H9 (cell line): ENCODE measurements around the gene PBOV1. TPM values are rescaled to one million over a fixed set of nuclear protein-coding genes. Genes with fewer than 3 reads are reported as not detected.

ENCODE experiments used
- DNase-seq: peaks from one replicate; pipeline ENCODE4 v3.0.0-alpha.2; 2017
- H2AFZ ChIP-seq: one replicate; pipeline ENCODE4 v1.6.1; 2013; ENCODE audit warnings: mild to moderate bottlenecking, low read length, control low read depth, moderate library complexity
- H2AK5ac ChIP-seq: 2 replicates; pipeline ENCODE4 v1.6.1; 2013; ENCODE audit warnings: low read length, control low read depth, mixed read lengths; ENCODE audit not compliant: insufficient read length
- H2BK120ac ChIP-seq: one replicate; pipeline ENCODE4 v1.6.1; 2013; ENCODE audit warnings: low read depth, mild to moderate bottlenecking, low read length, control low read depth, inconsistent platforms; ENCODE audit not compliant: poor library complexity, severe bottlenecking
- H2BK12ac ChIP-seq: 2 replicates; pipeline ENCODE4 v1.6.1; 2013; ENCODE audit warnings: low read length, control low read depth, mixed read lengths, low read depth; ENCODE audit not compliant: insufficient read length
- H2BK15ac ChIP-seq: 2 replicates; pipeline ENCODE4 v1.6.1; 2013; ENCODE audit warnings: low read depth, low read length, control low read depth
- H2BK20ac ChIP-seq: one replicate; pipeline ENCODE4 v1.6.1; 2013; ENCODE audit warnings: low read depth, mild to moderate bottlenecking, low read length, control low read depth, inconsistent platforms; ENCODE audit not compliant: poor library complexity, severe bottlenecking
- H2BK5ac ChIP-seq: 2 replicates; pipeline ENCODE4 v1.6.1; 2013; ENCODE audit warnings: low read length, control low read depth, mixed read lengths; ENCODE audit not compliant: insufficient read length
- H3K14ac ChIP-seq: 2 replicates; pipeline ENCODE4 v1.6.1; 2013; ENCODE audit warnings: low read length, control low read depth; ENCODE audit not compliant: insufficient read depth
- H3K18ac ChIP-seq: 2 replicates; pipeline ENCODE4 v1.6.1; 2013; ENCODE audit warnings: low read depth, mild to moderate bottlenecking, mixed read lengths, low read length, control low read depth; ENCODE audit not compliant: insufficient read length
- H3K23ac ChIP-seq: 2 replicates; pipeline ENCODE4 v1.6.1; 2013; ENCODE audit warnings: low read length, control low read depth, mixed read lengths, low read depth; ENCODE audit not compliant: insufficient read length
- H3K23me2 ChIP-seq: 2 replicates; pipeline ENCODE4 v1.6.1; 2013; ENCODE audit warnings: low read depth, mild to moderate bottlenecking, mixed read lengths, low read length, control low read depth; ENCODE audit not compliant: insufficient read length, poor library complexity, severe bottlenecking
- H3K27ac ChIP-seq: 2 replicates; pipeline ENCODE4 v1.5.1; 2013; ENCODE audit warnings: low read length, control low read depth, mixed read lengths, low read depth; ENCODE audit not compliant: insufficient read length
- H3K27me3 ChIP-seq: 2 replicates; pipeline ENCODE4 v1.6.1; 2013; ENCODE audit warnings: low read length, control low read depth, inconsistent platforms; ENCODE audit not compliant: insufficient read depth
- H3K4ac ChIP-seq: 2 replicates; pipeline ENCODE4 v1.6.1; 2013; ENCODE audit warnings: low read depth, mild to moderate bottlenecking, control low read depth, inconsistent platforms, low read length, moderate library complexity
- H3K4me1 ChIP-seq: 2 replicates; pipeline ENCODE4 v1.6.1; 2013; ENCODE audit warnings: low read length, control low read depth, inconsistent platforms; ENCODE audit not compliant: insufficient read depth
- H3K4me2 ChIP-seq: 2 replicates; pipeline ENCODE4 v1.6.1; 2013; ENCODE audit warnings: low read length, control low read depth, mixed read lengths; ENCODE audit not compliant: insufficient read length, insufficient read depth
- H3K56ac ChIP-seq: 2 replicates; pipeline ENCODE4 v1.6.1; 2013; ENCODE audit warnings: low read depth, mild to moderate bottlenecking, mixed read lengths, low read length, control low read depth; ENCODE audit not compliant: insufficient read length
- H3K79me1 ChIP-seq: 2 replicates; pipeline ENCODE4 v1.6.1; 2013; ENCODE audit warnings: low read depth, mild to moderate bottlenecking, moderate library complexity, low read length, control low read depth, inconsistent platforms; ENCODE audit not compliant: insufficient read depth, poor library complexity, severe bottlenecking
- H3K79me2 ChIP-seq: 2 replicates; pipeline ENCODE4 v1.6.1; 2013; ENCODE audit warnings: low read length, control low read depth, inconsistent platforms; ENCODE audit not compliant: insufficient read depth
- H3K9ac ChIP-seq: 2 replicates; pipeline ENCODE4 v1.6.1; 2013; ENCODE audit warnings: low read length, control low read depth, mixed read lengths; ENCODE audit not compliant: insufficient read length; ENCODE audit errors: extremely low read depth
- H3K9me3 ChIP-seq: one replicate; pipeline ENCODE4 v1.6.1; 2013; ENCODE audit warnings: low read depth, low read length, inconsistent platforms; ENCODE audit not compliant: control insufficient read depth
- H3T11ph ChIP-seq: one replicate; pipeline ENCODE4 v1.6.1; 2013; ENCODE audit warnings: mild to moderate bottlenecking, low read length, control low read depth, inconsistent platforms
- H4K20me1 ChIP-seq: one replicate; pipeline ENCODE4 v1.6.1; 2013; ENCODE audit not compliant: control insufficient read depth, insufficient read length, insufficient read depth
- H4K5ac ChIP-seq: 2 replicates; pipeline ENCODE4 v1.6.1; 2013; ENCODE audit warnings: low read depth, mild to moderate bottlenecking, mixed read lengths, low read length, control low read depth; ENCODE audit not compliant: insufficient read length
- H4K8ac ChIP-seq: replicated peaks from 2 replicates; pipeline ENCODE4 v1.6.1; 2013; ENCODE audit warnings: low read length, control low read depth, mixed read lengths, low read depth; ENCODE audit not compliant: insufficient read length
- H4K91ac ChIP-seq: 2 replicates; pipeline ENCODE4 v1.6.1; 2013; ENCODE audit warnings: low read depth, mild to moderate bottlenecking, moderate library complexity, mixed read lengths, low read length, control low read depth; ENCODE audit not compliant: insufficient read length
- H3K27ac Mint-ChIP-seq, 3 experiments: 2 replicates in 2 of 3; 3 replicates in 1 of 3; pipeline ENCODE4 v1.8.0; 2020 to 2021; ENCODE audit warnings: mixed read lengths in 3 of 3, mild to moderate bottlenecking in 1 of 3, moderate library complexity in 1 of 3
- H3K27me3 Mint-ChIP-seq: 2 replicates; pipeline ENCODE4 v1.8.0; 2021; ENCODE audit warnings: low read depth, mild to moderate bottlenecking, moderate library complexity, mixed read lengths
- H3K36me3 Mint-ChIP-seq, 3 experiments: 2 replicates in 2 of 3; 3 replicates in 1 of 3; pipeline ENCODE4 v1.8.0; 2020 to 2021; ENCODE audit warnings: low read depth in 3 of 3, mixed read lengths in 3 of 3; ENCODE audit not compliant: insufficient read depth in 1 of 3
- H3K4me1 Mint-ChIP-seq, 2 experiments: 2 replicates each; pipeline ENCODE4 v1.8.0; 2020; ENCODE audit warnings: mixed read lengths in 2 of 2
- H3K4me3 Mint-ChIP-seq, 2 experiments: 2 replicates in 1 of 2; 3 replicates in 1 of 2; pipeline ENCODE4 v1.8.0; 2020 to 2021; ENCODE audit warnings: mild to moderate bottlenecking in 2 of 2, mixed read lengths in 2 of 2, moderate library complexity in 1 of 2
- H3K9me3 Mint-ChIP-seq, 2 experiments: 2 replicates in 1 of 2; 3 replicates in 1 of 2; pipeline ENCODE4 v1.8.0; 2020; ENCODE audit warnings: mild to moderate bottlenecking in 2 of 2, mixed read lengths in 2 of 2, moderate library complexity in 1 of 2
- WGBS: extraction: QIAGEN DNeasy Blood & Tissue Kit; methylation state at CpG from one replicate; pipeline ENCODE4 v1.1.7; 2013; ENCODE audit warnings: missing lambda C conversion rate, low lambda C conversion rate, mixed read lengths; ENCODE audit not compliant: insufficient read length; ENCODE audit errors: extremely low coverage; 5-methylcytosine and 5-hydroxymethylcytosine counted together
- total RNA-seq: library from RNA; stranded (reverse); gene quantifications from 2 replicates; pipeline ENCODE4 v1.2.1, GENCODE V29; 2021
- TF ChIP-seq, protein P1 (sequence below): fragments of 200-600 bp; sonication (generic); conservative IDR thresholded peaks from 3 replicates; pipeline ENCODE4 v1.8.0; 2021; ENCODE audit warnings: antibody characterized with exemption, mild to moderate bottlenecking

The PBOV1 gene
- total RNA-seq, 1 experiment from 2014 or later = not detected

DNA sequence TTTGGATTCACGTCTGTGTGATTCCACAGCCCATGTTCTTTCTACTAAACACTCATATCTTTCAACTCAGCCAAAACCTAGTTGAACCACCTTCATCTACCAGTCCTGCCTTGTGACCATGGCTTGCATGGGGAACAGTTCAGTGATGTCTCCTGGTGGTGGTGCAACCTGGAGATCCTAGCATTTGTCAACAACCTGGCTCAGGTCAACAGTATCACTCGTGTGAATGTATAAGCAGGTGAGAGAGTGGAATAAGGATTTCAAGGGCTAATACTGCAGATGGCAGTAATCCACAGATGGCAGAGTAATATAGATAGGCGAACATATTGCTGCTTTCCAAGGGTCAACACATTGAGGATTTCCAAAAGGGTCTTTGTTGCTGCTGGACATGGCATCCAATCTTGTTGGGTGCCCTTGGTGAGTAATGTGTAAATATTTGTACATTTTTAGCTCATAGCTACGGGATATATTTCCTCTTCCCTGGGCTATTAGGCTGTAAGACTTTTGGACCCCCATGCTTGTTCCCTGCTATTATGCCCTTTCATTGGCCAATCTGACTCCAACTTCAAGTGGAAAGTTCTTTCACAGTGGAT lies 13.4 kb downstream of the PBOV1 start:
- no peak overlapping the region for H3K4me2 ChIP-seq
- Mint-ChIP-seq H3K4me1 (peaks cover 6 to 15% of the 10 kb centered on the region in 2 experiments), H3K27me3 (no peaks in the 10 kb centered on the region), H3K9me3 (peaks cover 9 to 14% of the 10 kb centered on the region in 2 experiments; a peak in 4 of 5 replicates), H3K4me3 (no peak overlapping the region), H3K36me3 (peaks cover 11 to 14% (median 13%) of the 10 kb centered on the region in 3 experiments; a peak in 6 of 7 replicates), H3K27ac (no peak overlapping the region; a peak in 1 of 7 replicates)
- no peaks in the 10 kb centered on the region for H3K9me3 ChIP-seq
- H2BK15ac ChIP-seq = no peak overlapping the region
- no peak overlapping the region for H4K8ac ChIP-seq
- H3K18ac ChIP-seq = no peak overlapping the region
- H3K27ac ChIP-seq = no peak overlapping the region
- no peaks in the 10 kb centered on the region for H3K79me1 ChIP-seq
- H3K79me2 ChIP-seq = no peaks in the 10 kb centered on the region
- no peak overlapping the region for H2AFZ ChIP-seq
- DNase-seq = no peak
- H3K23me2 ChIP-seq = no peaks in the 10 kb centered on the region
- no peak overlapping the region for H3K56ac ChIP-seq
- no peak overlapping the region for H4K5ac ChIP-seq
- no peaks in the 10 kb centered on the region; the same call in 1 of the 2 replicates for H3K4me1 ChIP-seq
- H2BK120ac ChIP-seq = no peak overlapping the region
- H4K91ac ChIP-seq = no peak overlapping the region
- no peaks in the 10 kb centered on the region for H4K20me1 ChIP-seq
- H3K14ac ChIP-seq = no peak overlapping the region
- no peak overlapping the region for H2BK5ac ChIP-seq
- no peak overlapping the region for H2BK20ac ChIP-seq
- no peak overlapping the region for H3K9ac ChIP-seq
- no peak overlapping the region for H2AK5ac ChIP-seq
- H3K27me3 ChIP-seq = no peaks in the 10 kb centered on the region
- WGBS = no CpG with 5 or more reads among the region's 4 CpGs
- H3K23ac ChIP-seq = no peak overlapping the region
- no peak overlapping the region for H3K4ac ChIP-seq
- no peak overlapping the region for H2BK12ac ChIP-seq
- no peak overlapping the region for H3T11ph ChIP-seq
- TF ChIP-seq, protein P1, sequence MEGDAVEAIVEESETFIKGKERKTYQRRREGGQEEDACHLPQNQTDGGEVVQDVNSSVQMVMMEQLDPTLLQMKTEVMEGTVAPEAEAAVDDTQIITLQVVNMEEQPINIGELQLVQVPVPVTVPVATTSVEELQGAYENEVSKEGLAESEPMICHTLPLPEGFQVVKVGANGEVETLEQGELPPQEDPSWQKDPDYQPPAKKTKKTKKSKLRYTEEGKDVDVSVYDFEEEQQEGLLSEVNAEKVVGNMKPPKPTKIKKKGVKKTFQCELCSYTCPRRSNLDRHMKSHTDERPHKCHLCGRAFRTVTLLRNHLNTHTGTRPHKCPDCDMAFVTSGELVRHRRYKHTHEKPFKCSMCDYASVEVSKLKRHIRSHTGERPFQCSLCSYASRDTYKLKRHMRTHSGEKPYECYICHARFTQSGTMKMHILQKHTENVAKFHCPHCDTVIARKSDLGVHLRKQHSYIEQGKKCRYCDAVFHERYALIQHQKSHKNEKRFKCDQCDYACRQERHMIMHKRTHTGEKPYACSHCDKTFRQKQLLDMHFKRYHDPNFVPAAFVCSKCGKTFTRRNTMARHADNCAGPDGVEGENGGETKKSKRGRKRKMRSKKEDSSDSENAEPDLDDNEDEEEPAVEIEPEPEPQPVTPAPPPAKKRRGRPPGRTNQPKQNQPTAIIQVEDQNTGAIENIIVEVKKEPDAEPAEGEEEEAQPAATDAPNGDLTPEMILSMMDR = no peak
